Left ventricle myocardium inferior (tissue), 1 donor: Measurements from ENCODE around the gene SEMA4D. TPM values are rescaled to one million over a fixed set of nuclear protein-coding genes. Genes with fewer than 3 reads are reported as not detected.

Source experiments
- DNase-seq: peaks from one replicate; pipeline ENCODE4 v3.0.0-alpha.2; 2020
- H3K27ac ChIP-seq: fragments of 200-600 bp; replicated peaks from 2 replicates; pipeline ENCODE4 v1.8.0; 2021
- H3K27me3 ChIP-seq: fragments of 200-600 bp; 2 replicates; pipeline ENCODE4 v1.8.0; 2021; ENCODE audit warnings: low read depth
- H3K36me3 ChIP-seq: fragments of 200-600 bp; 2 replicates; pipeline ENCODE4 v1.8.0; 2021
- H3K4me1 ChIP-seq: fragments of 200-600 bp; 2 replicates; pipeline ENCODE4 v1.8.0; 2021
- H3K4me3 ChIP-seq: fragments of 200-600 bp; 2 replicates; pipeline ENCODE4 v1.8.0; 2021; ENCODE audit warnings: mild to moderate bottlenecking, moderate library complexity
- H3K9me3 ChIP-seq: fragments of 200-600 bp; replicated peaks from 2 replicates; pipeline ENCODE4 v1.8.0; 2021
- intact Hi-C: fragments of 100-400 bp; cut with micrococcal nuclease; formaldehyde crosslinking; loops from one replicate; pipeline ENCODE4 v1.11.0; 2022
- total RNA-seq: library from RNA; stranded (reverse); fragmentation: NEBNext Ultra II Directional; extraction: Animal tissue kit (Norgen Biotek cat#: 25700); gene quantifications from one replicate; pipeline ENCODE4 v1.2.1, GENCODE V29; 2021
- TF ChIP-seq, protein P1 (sequence below): fragments of 200-600 bp; IDR thresholded peaks from 2 replicates; pipeline ENCODE4 v1.8.0; 2021; ENCODE audit warnings: antibody characterized with exemption, mild to moderate bottlenecking, borderline replicate concordance
- donor health status: DM: no; HTN: yes; CAD: no; lungs with severe emphysema.

SEMA4D gene
- total RNA-seq, 1 donor from 2014 or later = 17.1 TPM

DNA sequence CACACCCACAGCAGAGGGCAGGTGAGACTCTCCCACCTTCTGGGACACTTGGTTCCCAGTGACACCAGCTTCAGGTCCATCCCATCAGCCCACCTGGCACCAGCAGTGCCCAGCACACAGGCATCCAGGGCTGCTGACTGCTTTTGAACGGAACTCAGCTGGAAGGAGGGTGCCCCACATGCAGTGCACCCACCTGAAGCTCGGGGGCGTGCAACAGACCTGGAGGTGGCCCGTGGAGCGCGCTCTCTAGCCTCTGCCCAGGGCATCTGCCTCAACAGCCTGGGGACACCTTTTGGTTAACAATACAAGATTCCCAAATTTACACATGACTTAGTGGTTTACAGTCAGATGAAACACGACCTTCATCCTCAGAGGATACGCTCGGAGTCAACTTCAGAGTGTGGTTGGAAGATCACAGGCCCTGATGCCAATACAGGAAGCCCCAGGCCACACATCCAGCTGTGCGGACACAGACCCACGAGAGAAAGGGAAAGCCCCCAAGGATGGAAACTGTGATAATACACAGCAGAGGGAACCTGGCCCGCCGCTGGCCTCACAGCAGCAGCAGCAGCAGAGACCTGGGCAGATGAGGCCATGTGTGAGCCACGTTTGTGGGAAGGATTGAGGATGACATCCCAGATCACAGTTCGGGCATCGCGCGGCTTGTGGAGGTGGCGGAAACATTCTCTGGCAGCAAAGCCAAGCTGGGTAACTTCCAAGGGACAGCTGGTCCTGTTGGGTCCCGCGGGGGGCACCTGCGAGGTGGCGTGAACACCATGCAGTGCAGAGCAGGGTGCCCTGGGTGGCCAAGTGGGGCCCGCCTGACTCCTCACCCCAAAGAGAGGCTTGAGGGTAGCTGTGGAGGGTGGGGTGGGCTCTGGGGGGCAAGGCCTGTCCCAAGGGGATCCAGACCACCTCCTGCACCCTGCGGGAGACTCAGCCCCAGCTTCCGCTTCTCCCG lies 115.6 kb downstream of the SEMA4D start:
- Histone ChIP-seq H3K27ac (no peak overlapping the region), H3K9me3 (no peaks in the 10 kb centered on the region), H3K27me3 (no peaks in the 10 kb centered on the region), H3K4me3 (no peak overlapping the region), H3K36me3 (peaks cover 4% of the 10 kb centered on the region), H3K4me1 (peaks cover 9% of the 10 kb centered on the region)
- DNase-seq = no peak
- TF ChIP-seq, protein P1, sequence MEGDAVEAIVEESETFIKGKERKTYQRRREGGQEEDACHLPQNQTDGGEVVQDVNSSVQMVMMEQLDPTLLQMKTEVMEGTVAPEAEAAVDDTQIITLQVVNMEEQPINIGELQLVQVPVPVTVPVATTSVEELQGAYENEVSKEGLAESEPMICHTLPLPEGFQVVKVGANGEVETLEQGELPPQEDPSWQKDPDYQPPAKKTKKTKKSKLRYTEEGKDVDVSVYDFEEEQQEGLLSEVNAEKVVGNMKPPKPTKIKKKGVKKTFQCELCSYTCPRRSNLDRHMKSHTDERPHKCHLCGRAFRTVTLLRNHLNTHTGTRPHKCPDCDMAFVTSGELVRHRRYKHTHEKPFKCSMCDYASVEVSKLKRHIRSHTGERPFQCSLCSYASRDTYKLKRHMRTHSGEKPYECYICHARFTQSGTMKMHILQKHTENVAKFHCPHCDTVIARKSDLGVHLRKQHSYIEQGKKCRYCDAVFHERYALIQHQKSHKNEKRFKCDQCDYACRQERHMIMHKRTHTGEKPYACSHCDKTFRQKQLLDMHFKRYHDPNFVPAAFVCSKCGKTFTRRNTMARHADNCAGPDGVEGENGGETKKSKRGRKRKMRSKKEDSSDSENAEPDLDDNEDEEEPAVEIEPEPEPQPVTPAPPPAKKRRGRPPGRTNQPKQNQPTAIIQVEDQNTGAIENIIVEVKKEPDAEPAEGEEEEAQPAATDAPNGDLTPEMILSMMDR = no peak
- intact Hi-C loops = no loop called here

DNA sequence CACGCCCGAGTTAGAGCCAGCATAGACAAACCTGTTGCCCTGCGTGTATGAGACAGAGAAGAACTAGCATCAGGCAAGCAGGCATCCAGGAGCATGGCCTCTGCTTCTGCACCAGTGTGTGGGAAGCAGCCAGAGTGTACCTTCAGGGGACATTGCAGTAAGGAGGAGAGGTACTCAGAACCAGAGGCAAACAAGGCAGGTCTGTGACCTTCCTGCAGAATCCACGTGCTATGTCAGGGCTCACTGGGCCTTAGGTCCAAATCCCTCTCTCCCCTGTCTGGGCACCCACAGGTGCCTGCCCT lies 116.7 kb downstream of the SEMA4D start:
- TF ChIP-seq, protein P1 = no peak
- intact Hi-C loops = no loop called here
- no peaks in the 10 kb centered on the region for H3K27me3 ChIP-seq
- H3K4me3 ChIP-seq = no peak overlapping the region
- no peaks in the 10 kb centered on the region for H3K9me3 ChIP-seq
- peaks cover 4% of the 10 kb centered on the region for H3K36me3 ChIP-seq
- DNase-seq = no peak
- no peaks in the 10 kb centered on the region for H3K4me1 ChIP-seq
- H3K27ac ChIP-seq = no peak overlapping the region

DNA sequence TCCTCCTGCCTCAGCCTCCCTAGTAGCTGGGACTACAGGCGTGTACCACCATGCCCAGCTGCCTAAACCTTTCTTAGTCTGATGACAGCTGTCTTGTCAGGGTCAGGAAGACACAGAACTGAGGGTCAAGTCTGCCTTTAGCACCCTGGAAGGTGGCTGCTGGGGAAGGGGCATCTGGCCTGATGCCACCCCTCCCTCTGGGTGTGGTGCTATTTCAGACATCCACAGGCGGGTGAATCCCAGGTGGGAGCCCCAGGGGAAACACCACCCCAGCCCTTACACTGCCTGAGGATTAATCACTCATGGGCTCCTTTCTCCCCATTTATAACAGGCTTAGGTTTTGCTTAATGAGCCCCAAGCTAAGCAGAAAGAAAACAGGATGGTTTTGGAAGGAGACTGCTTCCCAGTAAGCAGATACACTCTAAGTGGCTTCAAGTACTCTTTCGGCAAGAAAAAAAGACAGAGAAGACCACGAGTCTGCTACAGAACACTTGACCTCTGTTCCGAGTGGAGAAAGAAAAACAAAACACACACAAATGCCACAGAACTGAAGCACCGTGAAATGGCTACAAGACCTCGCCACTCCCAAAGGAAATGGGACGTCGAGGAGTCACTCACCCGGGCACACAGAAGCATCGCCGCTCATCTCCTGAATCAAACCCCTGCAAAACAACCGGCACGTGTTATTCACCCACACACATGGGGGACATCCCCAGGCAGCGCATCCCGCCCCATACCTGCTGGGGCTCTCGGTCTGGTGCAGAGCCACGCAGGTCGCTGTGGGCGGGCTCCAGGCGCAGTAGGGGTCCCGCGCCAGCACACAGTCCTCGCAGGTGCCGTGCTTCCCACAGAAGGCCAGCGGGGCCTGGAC lies 117.2 kb downstream of the SEMA4D start:
- H3K27me3 ChIP-seq = no peaks in the 10 kb centered on the region
- intact Hi-C loops = no loop called here
- peaks cover 4% of the 10 kb centered on the region for H3K36me3 ChIP-seq
- DNase-seq = no peak
- no peaks in the 10 kb centered on the region for H3K9me3 ChIP-seq
- H3K4me3 ChIP-seq = no peak overlapping the region
- TF ChIP-seq, protein P1 = no peak
- no peak overlapping the region for H3K27ac ChIP-seq
- no peaks in the 10 kb centered on the region for H3K4me1 ChIP-seq

DNA sequence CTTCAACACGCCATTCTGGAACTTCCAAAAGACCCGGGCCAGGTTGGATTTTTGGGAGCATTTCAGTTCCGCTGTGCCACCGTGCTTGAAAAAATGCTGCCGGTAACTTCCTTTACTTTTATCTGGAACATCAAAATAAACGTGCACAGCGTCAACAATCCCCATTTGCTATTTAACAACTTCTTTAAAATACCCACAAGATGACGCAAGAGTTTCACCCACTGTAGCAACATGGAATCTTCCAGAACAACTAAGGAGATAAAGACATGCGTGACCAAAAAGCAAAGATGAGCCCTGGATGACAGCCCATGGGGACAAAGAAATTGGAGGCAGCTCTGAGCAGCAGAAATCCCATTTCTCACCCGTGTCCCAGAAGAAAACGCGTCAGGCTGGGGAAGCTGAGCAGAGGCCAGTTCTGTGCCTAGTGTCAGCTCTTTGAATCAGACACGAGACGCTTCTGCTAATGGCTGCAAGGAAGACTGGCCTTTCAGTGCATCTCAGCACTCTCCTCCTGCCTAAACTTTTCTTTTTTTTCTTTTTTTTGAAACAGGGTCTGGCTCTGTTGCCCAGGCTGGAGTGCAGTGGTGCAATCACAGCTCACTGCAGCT lies 118.3 kb downstream of the SEMA4D start:
- Histone ChIP-seq H3K4me1 (no peaks in the 10 kb centered on the region), H3K27me3 (no peaks in the 10 kb centered on the region), H3K4me3 (no peak overlapping the region), H3K36me3 (peaks cover 4% of the 10 kb centered on the region), H3K9me3 (no peaks in the 10 kb centered on the region), H3K27ac (no peak overlapping the region)
- DNase-seq = no peak
- intact Hi-C loops = no loop called here
- TF ChIP-seq, protein P1 = no peak

DNA sequence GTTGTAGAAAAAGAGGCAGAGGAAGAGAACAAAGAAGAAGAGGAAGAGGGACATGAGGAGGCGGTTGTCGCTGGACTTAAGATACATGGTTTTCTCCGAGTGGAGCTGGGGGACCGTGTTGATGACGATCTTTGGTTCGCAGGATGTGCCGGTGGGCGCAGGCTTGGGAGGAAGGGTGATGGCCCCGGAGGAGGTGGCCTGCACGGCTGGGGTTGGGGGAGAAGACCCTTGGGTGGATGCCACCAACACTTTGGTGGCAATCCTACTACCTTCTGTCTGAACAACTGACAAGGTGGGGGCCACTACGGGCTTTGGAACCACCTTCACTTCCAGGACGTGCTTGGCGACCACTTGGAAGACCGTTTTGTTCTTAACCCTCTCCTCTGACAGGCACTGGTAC lies 118.9 kb downstream of the SEMA4D start:
- Histone ChIP-seq H3K4me3 (no peak overlapping the region), H3K27ac (no peak overlapping the region), H3K9me3 (no peaks in the 10 kb centered on the region), H3K4me1 (no peaks in the 10 kb centered on the region), H3K36me3 (peaks cover 4% of the 10 kb centered on the region), H3K27me3 (no peaks in the 10 kb centered on the region)
- intact Hi-C loops = no loop called here
- TF ChIP-seq, protein P1 = no peak
- DNase-seq = no peak
